Activated CD4-positive, alpha-beta T cell treated with anti-CD3 and anti-CD28 coated beads for 1 hour (primary cell): ENCODE data around the gene SORT1.
"Not testable (repeated sequence)": the region's sequence is repeated elsewhere in the genome, so short reads cannot be mapped to it uniquely, and the experiment has no call there.

Experiments
- DNase-seq: peaks from one replicate; pipeline ENCODE4 v3.0.0-alpha.2; 2020

Gene SORT1

DNA sequence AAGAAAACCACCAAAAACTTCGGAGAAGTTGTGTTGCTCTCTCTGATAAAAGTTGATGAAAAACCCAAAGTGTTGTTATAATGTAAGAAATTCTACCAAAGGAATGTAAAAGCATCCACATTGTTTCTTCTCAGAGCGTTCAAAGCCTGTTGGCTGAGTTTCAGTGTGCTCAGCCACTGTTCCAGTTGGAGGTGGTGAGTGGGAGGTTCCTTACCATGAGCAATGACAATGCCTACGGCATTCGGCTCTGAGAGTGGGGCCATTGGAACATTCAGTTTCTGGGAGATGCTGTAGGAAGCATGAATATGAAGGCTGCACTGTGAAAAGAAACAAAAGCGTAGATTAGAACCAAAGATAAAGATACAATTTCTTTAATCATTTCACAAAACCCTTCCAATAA is 70.4 kb downstream of the SORT1 start:
- DNase-seq = no peak

DNA sequence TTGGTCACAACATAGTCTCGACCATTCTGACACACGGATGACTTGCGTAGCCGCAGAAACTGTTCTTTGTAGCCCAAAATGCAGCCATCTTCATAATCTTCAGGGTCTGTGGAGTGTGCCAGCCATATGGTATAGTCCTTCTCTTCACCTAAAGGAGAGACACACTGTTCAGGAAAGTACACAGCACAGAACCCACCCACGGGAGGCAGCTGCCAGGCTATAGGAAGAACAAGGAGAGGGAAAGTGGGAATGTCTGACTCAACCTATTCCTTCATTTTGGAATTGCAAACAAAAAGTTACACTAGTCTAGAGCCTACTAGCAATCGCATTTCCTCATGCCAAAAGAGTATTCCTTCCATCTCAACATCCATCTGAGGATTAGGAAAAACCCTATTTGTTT is 74.7 kb downstream of the SORT1 start:
- no peak for DNase-seq

DNA sequence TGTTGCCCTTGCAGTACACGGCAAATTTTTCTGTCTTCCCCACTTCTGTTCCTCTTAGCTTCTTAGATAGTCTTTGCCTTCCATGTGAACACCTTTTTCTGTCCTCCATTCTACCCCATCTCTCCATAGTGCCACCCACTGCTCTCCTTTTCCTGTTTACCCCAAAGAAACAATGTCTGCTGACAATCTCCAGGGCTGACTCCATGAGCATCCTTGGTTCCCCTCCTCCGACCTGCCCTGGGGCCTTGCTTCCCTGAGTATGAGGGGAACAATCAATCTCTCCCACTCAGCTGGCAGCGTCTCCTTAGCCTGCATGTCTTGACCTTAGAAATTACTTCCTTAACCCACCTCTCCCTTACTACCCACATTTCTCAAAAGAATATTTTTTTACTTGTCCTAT is 78.6 kb downstream of the SORT1 start:
- DNase-seq = no peak

DNA sequence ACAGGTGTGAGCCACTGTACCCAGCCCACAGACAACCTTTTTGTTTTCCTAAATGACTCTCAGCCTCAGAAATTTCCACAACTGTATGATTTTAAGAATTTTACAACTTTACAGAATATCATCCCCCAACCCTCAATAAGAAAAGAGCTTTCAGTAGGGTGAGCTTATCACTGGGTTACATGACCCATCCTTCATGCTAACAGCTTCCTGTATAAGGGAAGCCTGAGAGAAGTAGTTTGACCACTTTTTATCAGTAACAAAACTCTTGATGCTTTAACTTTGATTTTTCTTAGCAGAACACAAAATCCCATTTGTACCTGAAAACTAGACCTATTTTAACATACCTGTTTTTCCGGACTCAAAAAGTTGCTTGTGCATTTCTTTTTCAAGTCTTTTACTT is 81.2 kb downstream of the SORT1 start:
- no peak for DNase-seq

DNA sequence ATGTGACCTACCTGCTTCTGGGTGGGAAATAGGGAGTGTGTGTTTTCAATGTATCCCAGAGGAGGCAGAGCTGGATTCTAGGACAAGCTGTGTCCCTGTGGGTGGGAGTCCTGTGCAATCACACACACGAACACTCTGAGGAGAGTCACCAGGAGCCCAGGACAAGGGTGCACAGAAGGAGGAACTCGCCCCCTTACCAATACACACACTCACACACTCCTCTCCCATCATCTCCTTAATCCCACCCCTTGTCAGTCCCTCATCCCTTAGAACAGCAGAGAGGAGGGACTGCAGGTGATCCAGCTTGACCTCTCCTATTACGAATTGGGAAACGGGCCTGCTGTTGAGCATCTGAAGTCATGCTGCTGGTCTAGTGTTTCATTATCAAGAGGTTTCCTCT is 82.4 kb downstream of the SORT1 start:
- DNase-seq = no peak

DNA sequence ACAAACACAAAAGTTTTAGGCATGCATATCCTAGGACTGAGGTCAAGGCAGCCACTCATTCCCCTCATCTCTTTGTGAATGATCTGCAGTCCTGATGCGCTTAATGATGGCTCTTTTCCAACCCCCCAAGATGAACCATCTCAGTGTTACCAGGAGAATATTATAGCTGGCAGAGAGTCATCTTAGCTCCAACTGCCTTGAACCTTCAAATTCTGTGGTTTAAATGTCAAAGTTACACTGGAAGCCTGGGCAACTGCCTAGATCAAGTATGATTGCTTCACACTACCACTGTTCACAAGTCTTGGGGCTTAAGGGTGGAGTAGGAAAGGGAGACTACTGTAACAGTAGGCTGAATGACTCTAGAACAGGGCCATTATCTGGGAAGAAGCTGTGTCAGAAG is 82.9 kb downstream of the SORT1 start:
- no peak for DNase-seq

DNA sequence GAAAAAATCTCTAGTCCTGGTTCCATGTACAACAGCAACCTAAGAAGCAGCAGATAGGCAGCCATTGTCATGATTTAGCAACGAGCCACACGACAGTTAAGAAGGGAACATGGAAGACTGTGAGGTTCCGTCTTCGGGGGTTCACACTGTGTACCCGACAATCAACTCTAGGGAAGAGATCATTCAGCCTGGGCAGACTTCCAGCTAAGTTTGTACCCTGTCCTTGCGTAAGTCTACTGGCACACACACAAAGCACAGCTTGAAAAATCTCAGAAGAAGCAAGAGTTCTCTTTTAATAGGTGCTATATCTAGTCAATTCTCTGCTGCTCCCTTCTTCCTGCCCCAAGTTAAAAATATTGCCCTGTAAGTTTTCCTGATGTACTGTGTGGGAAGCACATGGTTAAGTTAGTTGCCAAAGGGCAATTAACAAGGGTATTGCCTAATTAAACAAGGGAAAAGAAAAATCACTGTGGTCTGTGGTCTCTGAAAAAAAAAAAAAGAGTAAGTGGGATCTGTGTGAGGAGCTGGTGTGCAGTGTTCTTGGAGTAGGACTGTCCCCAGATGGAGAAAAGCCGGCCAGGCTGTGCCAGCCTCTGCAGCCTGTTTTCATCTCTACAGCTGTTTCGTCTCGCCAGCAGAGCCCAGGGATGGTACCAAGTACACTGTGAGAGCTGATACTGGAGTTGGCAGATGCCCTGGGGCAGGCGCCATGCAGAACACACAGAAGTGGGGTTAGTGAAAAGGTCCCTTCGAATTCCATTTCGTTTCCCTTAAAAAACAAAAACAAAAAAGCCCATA is 84.5 kb downstream of the SORT1 start:
- DNase-seq = no peak

DNA sequence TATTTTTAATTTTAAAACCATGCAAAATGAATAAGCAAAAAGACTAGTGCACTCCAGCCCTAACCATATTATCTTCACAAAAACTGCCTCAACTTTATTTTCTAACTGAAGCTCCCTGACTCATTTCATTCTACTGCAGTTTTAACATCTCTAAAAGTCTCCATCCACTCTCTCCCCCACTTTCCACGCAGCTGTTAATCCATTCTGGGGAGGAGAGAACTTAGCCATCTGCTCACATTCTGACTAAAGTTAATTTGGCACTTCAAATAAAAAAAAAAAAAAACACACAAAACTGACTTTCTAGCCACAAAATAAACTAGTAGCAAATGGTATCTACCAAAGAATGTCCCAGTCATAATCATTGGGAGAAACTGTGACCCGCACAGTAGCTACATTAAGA is 85.5 kb downstream of the SORT1 start:
- no peak for DNase-seq

DNA sequence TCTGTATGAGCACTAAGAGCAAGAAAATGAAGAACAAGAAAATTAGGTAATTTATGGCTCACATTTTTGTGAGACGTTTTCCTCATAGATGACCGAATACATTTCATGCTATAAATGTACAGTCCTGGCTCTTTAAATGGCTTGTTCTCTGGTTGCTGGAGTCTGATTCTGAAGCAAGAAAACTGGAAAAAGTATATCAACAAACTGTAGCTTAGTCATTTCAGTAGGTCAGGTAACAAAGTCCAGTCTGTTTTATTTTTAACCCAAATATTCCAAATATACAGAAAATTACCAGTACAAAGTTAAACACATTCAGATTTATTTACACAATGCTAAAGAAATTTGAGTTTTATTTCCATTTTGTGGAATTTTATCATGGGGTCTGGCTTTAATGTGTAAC is 88.4 kb downstream of the SORT1 start:
- DNase-seq = no peak

DNA sequence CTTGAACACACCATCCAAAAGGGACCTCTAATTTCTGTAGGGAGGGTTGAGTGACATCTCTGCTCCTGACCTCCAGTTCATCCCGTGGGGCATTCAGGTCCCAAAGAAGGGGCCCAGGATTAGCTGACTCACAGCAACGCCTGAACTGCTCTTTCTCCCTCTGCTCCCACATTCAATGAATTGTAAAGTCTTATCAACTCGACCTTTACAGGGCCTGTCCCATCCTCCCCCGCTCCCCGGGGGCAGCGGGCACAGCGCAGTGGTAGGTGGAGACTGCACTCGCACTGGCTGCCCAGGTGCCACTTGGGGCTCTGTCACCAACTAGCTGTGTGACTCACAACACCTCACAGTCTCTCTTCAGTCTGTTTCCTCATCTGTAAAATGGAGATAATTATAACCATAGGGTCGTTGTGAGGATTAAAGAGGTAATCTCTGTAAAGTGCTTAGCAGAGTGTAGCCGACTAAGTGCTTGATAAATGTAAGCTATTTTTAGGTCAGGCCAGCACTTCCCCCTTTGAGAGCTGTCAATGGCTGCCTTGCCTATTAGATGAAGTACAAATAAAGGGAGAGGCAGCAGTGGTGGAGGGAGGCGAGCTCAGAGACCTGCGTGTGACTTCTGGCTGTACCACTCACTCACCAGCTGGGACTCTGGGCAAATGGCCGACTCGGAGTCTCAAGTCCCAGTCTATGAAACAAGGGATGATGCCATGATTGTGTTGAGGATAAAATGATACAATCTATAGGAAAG is 90.3 kb downstream of the SORT1 start:
- DNase-seq = no peak

DNA sequence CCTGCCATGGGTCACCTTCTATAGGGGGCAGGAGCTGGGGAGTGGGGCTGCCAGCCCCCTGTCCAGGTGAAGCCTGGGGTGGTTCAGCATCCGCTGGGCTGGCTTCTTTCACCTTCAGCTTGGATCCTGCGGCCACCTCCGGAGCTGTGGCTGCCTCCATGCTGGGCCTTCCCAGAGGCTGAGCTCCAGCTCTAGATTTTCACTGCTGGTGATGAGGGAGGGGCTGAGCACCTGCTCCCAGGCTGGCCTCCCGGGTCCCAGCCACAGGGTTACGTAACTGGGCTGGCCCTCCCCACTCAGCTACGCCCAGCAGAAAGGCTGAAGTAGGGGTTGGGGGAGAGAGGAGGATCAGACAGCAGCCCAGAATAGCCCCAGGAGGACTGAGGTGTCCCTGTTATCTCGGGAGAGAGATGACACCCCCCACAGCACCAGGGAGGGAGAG is 90.9 kb downstream of the SORT1 start, which contains the start of gene MYBPHL:
MYBPHL (minus strand) TSS at position 180 of the 442 bp plus-strand sequence; CDS start at position 160, 20 bp downstream.
- DNase-seq = no peak

DNA sequence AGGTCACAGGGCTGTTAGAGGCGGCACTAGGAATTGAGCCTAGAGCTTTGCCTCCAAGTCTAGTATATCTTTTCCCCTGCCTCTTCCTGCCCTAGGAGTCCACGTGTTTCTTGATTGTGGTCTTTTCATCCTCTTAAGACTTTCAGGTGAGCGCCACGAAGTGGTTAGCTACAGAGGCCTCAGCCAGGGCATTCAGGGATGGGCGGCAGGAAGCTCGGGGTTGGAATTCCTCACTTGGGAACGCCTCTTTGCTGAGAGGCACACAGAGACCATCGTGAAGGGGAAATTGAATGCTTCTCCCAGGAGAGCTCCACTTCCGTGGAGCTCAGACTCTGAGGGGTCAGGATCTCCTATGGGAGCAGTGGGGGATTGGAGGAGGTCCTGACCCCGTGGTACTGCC is 91.7 kb downstream of the SORT1 start:
- not testable (repeated sequence) for DNase-seq

DNA sequence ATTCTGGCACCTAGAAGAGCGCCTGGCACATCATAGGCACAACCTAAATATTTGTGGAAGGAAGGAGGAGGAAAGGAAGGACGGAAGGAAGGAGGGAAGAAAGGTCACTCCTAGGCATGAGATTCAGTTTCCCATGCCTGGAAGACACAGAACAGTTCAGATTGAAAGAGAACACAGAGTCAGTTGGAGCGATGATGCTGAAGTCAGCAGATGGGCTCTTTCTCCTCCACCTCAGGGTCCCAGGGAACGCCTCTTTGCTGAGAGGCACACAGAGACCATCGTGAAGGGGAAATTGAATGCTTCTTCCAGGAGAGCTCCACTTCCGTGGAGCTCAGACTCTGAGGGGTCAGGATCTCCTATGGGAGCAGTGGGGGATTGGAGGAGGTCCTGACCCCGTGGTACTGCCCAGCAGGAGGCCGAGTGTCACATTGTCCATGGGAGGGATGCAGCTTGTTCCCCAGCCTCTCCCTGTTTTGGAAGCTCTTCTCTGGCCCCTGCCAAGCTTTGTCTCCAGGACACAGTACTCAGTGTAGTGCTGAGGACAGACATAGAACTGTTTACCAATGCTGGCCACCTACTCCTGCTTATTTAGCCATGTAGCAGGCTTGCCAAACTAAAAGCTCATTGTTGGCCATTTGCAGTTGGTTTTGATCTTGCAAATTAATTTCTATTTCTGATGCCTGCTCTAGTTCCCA is 93.3 kb downstream of the SORT1 start:
- DNase-seq = no peak

DNA sequence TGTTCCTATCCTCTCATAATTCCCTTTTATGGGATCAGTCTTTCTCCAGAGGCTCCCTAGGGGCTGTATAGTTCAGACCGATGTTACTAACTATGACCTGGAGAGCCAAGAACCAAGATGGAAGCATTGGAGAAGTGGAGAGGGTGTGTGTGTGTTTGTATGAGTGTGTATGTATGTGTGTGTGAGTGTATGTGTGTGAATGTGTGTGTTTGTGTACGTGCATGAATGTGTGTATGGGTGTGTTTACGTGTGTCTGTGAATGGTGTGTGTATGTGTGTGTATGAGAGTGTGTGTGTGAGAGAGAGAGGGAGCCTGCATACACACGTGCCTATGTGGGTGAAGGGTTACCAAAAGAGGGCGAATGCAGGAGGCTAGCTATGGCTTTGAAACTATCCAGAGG is 95.8 kb downstream of the SORT1 start:
- DNase-seq = no peak

DNA sequence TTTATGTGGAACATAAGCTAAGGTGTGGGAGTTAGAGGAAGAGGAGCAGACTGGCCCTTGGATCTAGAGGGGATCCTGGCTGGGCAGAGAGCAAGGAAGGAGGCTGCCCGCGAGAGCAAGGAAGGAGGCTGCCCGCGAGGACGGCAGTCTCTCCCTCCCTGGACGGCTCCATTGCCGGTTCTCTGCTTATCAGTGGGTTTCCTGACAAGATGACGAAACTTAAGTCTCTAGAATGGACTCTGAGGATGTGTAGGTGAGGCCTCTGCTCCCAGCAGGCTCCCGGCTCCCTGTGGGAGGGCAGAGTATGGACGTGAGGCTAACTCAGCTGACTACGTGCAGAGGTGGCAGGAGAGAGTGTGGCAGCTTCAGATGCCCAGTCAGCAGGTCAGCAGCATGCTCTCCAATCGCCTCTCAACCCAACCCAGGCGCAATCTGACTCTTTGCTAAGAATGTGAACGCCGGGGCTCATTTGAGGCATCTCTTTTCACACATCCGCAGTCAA is 97.0 kb downstream of the SORT1 start:
- no peak for DNase-seq

DNA sequence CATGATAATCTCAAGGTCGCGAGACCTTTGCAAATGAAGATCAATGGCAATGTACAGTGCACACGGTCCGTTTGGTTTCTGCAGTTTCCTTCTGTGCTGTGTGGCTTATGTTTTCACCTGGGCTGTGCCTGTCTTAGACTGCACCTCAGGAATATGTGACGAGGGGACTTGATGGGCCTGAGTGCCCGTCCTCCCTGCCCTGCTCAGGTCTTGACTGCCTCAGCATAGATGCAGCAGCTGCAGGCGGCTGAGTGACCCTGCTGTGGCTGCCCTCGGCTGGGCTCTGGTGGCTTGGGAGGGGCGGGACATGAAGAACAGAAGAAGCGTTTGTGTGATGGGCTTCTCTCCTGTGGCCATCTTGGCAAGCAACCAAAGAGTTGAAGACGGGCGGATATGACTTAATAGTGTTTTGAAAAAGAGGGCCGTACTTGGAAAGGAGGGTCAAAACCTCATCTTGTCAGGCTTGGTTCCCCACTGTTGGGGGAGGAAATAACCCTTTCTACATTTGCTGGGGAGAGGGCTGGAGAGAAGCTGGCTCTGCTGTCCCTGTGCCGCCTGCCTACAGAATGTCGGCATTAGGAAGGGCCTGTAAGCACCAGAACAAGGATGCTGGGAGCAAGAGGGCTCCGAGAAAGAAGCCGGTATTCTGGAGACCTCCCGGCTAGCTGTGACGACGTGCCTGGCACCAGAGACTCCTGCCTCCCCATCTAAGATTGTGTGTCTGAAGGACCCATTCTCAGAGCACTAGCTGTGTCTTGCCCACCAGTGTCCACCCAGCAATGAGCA is 98.0 kb downstream of the SORT1 start:
- DNase-seq = no peak

DNA sequence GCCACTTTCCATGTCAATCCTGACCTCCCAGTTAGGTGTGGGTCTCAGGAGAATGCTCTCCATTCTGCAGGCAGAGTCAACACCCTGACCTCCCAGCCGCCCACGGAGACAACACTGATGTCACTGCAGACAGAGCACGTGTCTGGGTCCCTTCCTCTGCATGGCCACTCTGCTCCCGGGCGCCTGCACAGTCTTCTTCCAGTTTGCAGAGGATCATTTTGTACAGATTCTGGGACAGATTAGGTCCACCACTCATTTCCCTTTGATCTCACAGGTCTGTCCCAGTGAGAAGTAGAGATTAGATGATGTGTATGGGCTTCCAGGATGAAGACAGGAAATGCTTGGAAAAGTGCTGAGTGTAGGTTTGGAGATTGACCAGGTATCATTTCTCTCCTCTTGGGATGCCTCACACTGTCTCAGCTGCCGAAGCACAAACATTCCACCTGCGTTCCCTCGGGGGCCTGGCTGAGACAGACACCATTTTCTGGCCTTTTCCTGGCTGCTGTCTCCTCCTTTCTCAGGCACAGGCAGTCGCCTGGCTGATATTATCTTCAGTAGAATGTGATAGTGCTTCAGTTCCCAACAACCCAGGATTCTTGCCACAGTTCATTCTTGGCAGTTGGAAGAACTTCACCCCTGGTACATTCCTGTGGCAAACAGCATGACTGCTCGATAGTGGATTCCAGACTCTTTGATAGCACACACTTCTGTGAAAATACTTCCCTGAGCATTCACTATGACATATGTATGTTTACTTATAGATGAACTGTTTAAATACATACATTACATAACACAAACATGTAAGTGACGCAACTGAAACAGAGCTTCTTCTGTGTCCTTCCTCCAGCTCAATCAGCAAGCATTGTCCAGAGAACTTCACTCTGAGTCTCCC is 98.8 kb downstream of the SORT1 start:
- DNase-seq = no peak

DNA sequence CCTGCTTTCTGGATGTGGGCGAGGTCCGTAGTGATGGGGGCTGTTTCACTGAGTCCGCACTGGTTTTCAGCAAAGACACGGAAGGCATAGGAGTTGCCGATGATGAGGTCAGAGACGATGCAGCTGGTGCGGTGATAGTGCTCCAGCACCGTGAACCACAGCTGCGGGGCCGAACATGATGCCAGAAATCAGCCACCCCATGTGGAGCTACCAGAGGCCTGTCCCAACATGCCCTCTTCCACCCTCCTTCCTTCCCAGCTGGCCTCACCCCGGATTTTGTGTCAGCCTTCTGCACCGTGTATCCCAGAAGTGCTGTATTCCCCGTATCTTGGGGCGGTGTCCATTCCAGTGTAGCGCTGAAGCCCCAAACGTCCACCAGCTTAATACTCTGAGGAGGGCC is 100.9 kb downstream of the SORT1 start:
- no peak for DNase-seq

DNA sequence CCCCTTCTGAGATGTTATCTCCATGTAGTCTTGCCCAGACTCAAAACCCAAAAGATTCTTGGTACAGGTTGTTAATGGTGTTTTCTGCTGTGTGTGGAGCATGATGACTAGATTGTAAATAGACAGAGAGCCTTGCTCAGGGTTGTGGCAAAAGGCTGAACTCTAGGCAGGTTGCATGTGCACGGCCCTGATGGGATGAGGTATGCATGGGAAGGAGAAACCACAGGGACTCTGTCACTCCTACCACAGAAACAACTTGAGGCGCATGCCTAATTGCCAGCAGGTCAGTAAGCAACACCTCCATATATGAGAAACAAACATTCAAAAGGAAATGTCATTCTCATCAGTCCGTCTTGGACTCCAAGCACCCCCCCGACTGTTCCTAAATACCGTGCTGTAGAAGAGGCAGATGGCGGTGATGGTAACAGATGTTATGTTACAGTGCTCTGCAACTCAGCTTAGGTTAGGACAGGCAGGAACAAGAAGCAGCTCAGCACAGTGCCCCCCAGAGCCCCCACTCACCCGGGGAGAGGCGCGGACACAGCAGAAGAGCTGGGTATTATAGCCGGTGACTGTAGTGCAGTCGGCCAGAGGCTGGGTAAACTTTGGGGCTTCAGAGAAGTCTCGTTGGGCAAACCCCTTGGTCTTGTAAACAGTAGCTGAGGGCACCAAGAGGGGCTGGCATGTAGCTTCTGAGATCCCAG is 101.9 kb downstream of the SORT1 start:
- no peak for DNase-seq

DNA sequence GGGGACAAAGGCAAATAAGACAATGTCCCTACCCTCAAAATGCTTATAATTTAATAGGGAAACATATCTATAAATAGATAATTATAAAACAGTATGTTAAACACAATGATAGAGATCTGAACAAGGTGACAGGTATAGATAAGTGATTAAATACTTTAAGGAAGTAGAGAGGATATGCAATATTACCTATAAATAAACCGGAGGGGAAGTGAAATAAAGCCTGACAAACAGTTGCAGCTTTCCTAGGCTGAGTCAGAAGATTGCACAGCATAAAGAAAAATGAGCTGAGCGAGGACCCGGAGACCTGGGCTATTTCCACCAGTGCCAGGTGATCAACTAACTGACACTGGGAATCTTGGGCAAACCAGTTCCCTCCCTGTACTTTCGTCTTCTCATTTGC is 103.2 kb downstream of the SORT1 start:
- no peak for DNase-seq

DNA sequence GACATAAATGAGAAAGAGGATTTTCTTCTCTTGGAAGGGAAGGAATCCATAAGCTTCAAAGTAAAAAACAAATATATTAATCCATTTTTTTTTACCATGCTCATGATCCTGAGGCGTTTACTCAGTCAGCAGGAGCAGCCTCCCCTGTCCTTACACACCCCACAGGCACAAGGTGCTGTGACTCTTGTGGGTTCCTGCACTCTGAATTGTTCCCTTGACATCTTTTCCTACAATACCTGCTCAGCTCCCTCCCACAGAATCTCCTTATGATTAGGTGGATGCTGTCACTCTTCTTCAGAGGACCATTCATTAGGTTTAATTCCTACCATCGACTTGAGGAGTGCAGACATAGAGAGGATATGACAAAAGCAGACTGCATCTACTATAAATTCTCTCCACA is 104.7 kb downstream of the SORT1 start:
- no peak for DNase-seq
